Measurements from ENCODE around the gene ARMH4.

ARMH4 gene

DNA sequence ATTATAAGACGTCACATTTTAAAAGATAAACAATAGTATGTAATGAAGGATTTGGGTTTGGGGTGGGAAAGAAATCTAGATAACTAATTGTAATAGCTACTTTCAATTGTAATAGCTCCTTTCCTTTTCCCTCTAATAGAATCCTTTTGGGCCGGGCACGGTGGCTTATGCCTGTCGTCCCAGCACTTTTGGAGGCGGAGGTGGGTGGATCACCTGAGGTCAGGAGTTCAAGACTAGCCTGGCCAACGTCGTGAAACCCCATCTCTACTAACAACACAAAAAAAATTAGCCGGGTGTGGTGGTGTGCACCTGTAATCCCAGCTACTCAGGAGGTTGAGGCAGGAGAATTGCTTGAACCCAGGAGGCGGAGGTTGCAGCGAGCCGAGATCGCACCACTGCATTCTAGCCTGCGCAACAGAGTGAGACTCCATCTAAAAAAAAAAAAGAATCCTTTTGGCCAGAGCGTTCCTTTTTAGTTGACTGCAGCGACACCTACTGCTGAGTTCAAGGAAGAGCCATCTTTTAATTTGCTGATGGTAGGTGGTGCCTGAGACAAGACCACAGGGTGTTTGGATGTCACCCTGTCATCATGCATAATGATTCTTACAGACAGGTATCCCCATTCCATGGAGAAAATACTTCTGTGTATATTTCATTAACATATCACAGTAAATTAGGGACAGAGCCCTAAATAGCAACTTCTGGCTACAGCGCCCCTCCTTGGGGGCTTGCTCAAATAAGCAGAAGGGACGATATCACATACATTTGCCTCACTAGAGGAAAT is 79.5 kb downstream of the ARMH4 start:
- H3K36me3 ChIP-seq (ENCODE audit: control insufficient read depth, insufficient read depth, low read length): no peaks in the 10 kb centered on the region
- no peak overlapping the region for H3K9ac ChIP-seq (ENCODE audit: low read depth, low read length)
- peak overlapping the region; percentile 24; the same call in 1 of the 2 replicates for H3K4me3 ChIP-seq (ENCODE audit: low read depth, low read length)
- no peak overlapping the region for H3K27ac ChIP-seq (ENCODE audit: low read depth, low read length)
- no peaks in the 10 kb centered on the region for H3K9me3 ChIP-seq (ENCODE audit: control insufficient read depth, insufficient read depth, low read length)
- no peaks in the 10 kb centered on the region for H3K27me3 ChIP-seq (ENCODE audit: control insufficient read depth, insufficient read depth, low read length)
- H3K4me1 ChIP-seq (ENCODE audit: control insufficient read depth, insufficient read depth, low read length): peaks cover 2% of the 10 kb centered on the region; the same call in 1 of the 2 replicates

DNA sequence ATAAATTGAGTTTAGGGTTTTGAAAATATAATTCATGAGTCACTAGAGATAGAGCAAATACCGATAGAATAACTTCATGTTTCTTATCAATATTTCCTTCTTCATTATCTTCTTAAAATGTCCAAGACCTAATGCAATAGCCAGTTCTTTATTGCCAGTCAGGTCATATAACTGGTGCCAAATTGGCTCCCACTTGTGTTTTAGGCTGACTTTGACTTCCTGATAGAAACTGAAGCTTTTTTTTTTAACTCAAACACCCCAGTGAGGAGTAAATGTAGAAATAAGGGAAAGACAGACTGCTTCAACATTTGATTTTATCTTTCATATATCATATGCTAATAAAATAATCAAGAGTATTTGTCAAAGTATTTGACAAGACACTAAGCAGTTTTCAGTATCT is 80.7 kb downstream of the ARMH4 start:
- Histone ChIP-seq H3K9ac (ENCODE audit: low read depth, low read length) (no peak overlapping the region), H3K27me3 (ENCODE audit: control insufficient read depth, insufficient read depth, low read length) (no peaks in the 10 kb centered on the region), H3K4me1 (ENCODE audit: control insufficient read depth, insufficient read depth, low read length) (no peaks in the 10 kb centered on the region), H3K36me3 (ENCODE audit: control insufficient read depth, insufficient read depth, low read length) (no peaks in the 10 kb centered on the region), H3K4me3 (ENCODE audit: low read depth, low read length) (no peak overlapping the region), H3K9me3 (ENCODE audit: control insufficient read depth, insufficient read depth, low read length) (no peaks in the 10 kb centered on the region), H3K27ac (ENCODE audit: low read depth, low read length) (no peak overlapping the region)

- Histone ChIP-seq H3K27ac (ENCODE audit: low read depth, low read length) (no peak overlapping the region), H3K9me3 (ENCODE audit: control insufficient read depth, insufficient read depth, low read length) (no peaks in the 10 kb centered on the region), H3K27me3 (ENCODE audit: control insufficient read depth, insufficient read depth, low read length) (no peaks in the 10 kb centered on the region), H3K4me3 (ENCODE audit: low read depth, low read length) (no peak overlapping the region), H3K4me1 (ENCODE audit: control insufficient read depth, insufficient read depth, low read length) (no peaks in the 10 kb centered on the region), H3K9ac (ENCODE audit: low read depth, low read length) (no peak overlapping the region), H3K36me3 (ENCODE audit: control insufficient read depth, insufficient read depth, low read length) (no peaks in the 10 kb centered on the region)
These were observed 83.7 kb downstream of the ARMH4 start for GRCh38 chr14:58068306-58068705.

DNA sequence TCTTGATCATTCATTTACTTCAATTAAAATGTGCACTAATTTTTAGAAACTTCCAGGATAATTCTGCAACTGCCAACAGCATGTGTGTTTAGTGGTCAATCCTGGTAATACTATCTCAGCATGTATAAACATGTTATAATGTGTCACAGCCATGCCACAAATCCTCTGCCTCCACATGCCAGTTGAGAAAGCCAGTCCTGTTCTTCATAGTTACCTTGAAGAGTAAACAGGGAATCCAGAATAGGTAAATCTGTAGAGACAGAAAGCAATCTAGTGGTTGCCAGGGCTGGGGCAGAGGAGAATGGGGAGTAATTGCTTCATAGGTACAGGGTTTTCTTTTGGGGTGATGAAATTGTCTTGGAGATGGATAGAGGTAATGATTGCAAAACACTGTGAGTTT is 85.9 kb downstream of the ARMH4 start:
- H3K27me3 ChIP-seq (ENCODE audit: control insufficient read depth, insufficient read depth, low read length): no peaks in the 10 kb centered on the region
- no peaks in the 10 kb centered on the region for H3K36me3 ChIP-seq (ENCODE audit: control insufficient read depth, insufficient read depth, low read length)
- no peak overlapping the region for H3K9ac ChIP-seq (ENCODE audit: low read depth, low read length)

DNA sequence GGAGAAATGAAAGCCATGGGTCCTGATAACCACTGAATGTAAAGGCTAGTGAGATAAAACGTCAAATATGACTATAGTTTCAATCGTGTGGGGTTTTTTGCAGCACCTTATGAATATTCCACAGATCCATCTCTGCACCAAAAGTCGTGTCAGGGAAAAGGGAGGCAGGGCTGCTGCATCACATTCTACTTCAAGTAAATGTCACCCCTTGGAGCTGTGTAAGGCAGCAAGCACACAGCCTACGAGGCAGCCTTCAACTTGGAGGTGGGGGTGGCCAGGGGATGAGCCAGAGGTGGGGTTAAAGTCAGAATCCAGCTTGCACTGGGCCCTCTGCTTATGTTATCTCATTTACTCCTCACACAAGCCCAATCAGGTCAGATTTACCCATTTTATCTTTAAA is 90.4 kb downstream of the ARMH4 start:
- no peaks in the 10 kb centered on the region for H3K27me3 ChIP-seq (ENCODE audit: control insufficient read depth, insufficient read depth, low read length)
- no peaks in the 10 kb centered on the region for H3K9me3 ChIP-seq (ENCODE audit: control insufficient read depth, insufficient read depth, low read length)
- no peak overlapping the region for H3K9ac ChIP-seq (ENCODE audit: low read depth, low read length)
- peaks cover 9% of the 10 kb centered on the region; the same call in 1 of the 2 replicates for H3K4me1 ChIP-seq (ENCODE audit: control insufficient read depth, insufficient read depth, low read length)
- H3K36me3 ChIP-seq (ENCODE audit: control insufficient read depth, insufficient read depth, low read length): no peaks in the 10 kb centered on the region
- no peak overlapping the region for H3K4me3 ChIP-seq (ENCODE audit: low read depth, low read length)
- H3K27ac ChIP-seq (ENCODE audit: low read depth, low read length): no peak overlapping the region

More for the DNA sequence above, 85.9 kb downstream of the ARMH4 start:
- H3K9me3 ChIP-seq (ENCODE audit: control insufficient read depth, insufficient read depth, low read length): no peaks in the 10 kb centered on the region
- H3K27ac ChIP-seq (ENCODE audit: low read depth, low read length): no peak overlapping the region
- H3K4me3 ChIP-seq (ENCODE audit: low read depth, low read length): no peak overlapping the region
- 0 out of 2 replicates have a peak, but pooled peaks cover 4% of the 10 kb centered on the region for H3K4me1 ChIP-seq (ENCODE audit: control insufficient read depth, insufficient read depth, low read length)

- Histone ChIP-seq H3K4me3 (ENCODE audit: low read depth, low read length) (no peak overlapping the region), H3K9me3 (ENCODE audit: control insufficient read depth, insufficient read depth, low read length) (no peaks in the 10 kb centered on the region), H3K36me3 (ENCODE audit: control insufficient read depth, insufficient read depth, low read length) (no peaks in the 10 kb centered on the region), H3K27me3 (ENCODE audit: control insufficient read depth, insufficient read depth, low read length) (no peaks in the 10 kb centered on the region), H3K4me1 (ENCODE audit: control insufficient read depth, insufficient read depth, low read length) (peaks cover 9% of the 10 kb centered on the region; the same call in 1 of the 2 replicates), H3K9ac (ENCODE audit: low read depth, low read length) (no peak overlapping the region), H3K27ac (ENCODE audit: low read depth, low read length) (no peak overlapping the region)
These were observed 91.1 kb downstream of the ARMH4 start for GRCh38 chr14:58060898-58061297.

DNA sequence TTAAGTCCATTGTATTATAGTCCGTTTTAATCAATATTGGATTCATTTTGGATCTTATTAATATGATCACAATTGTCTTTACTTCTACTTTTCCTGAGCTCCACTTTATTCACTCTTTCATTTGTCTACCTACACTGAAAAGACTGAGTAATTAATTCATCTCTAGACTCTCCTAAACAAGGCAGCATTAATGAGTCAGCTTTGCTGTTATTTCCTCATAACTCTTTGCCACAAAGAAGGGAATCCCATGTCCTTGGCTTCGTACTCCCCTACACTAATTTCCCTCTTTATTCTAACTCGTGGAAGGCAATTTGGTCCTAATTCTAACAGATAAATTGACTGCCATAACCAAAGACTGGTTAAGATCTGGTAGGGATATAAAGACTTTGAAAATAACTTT is 91.9 kb downstream of the ARMH4 start:
- Histone ChIP-seq H3K9ac (ENCODE audit: low read depth, low read length) (no peak overlapping the region), H3K9me3 (ENCODE audit: control insufficient read depth, insufficient read depth, low read length) (no peaks in the 10 kb centered on the region), H3K4me3 (ENCODE audit: low read depth, low read length) (no peak overlapping the region), H3K27ac (ENCODE audit: low read depth, low read length) (no peak overlapping the region), H3K27me3 (ENCODE audit: control insufficient read depth, insufficient read depth, low read length) (no peaks in the 10 kb centered on the region), H3K4me1 (ENCODE audit: control insufficient read depth, insufficient read depth, low read length) (peaks cover 9% of the 10 kb centered on the region; the same call in 1 of the 2 replicates), H3K36me3 (ENCODE audit: control insufficient read depth, insufficient read depth, low read length) (no peaks in the 10 kb centered on the region)

DNA sequence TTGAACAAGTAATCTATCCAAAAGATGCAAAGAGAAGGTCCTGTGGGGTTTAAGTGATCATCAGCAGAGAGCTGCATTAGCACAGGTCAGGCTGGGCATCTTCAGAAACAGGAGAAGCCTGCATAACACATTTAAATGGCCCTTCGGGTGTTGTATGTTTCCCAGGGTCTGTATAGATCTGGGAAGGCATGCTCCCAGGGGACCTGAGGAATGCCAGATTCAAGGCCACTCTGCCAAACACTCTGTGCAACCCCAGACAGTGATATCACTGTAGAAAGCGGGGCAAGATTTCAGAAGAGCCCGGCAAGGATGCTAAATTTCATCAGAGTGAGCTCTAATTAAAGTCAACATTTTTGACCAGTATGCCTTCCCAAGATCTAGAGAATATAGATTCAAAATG is 92.9 kb downstream of the ARMH4 start:
- no peak overlapping the region for H3K27ac ChIP-seq (ENCODE audit: low read depth, low read length)
- H3K27me3 ChIP-seq (ENCODE audit: control insufficient read depth, insufficient read depth, low read length): no peaks in the 10 kb centered on the region
- H3K9me3 ChIP-seq (ENCODE audit: control insufficient read depth, insufficient read depth, low read length): no peaks in the 10 kb centered on the region
- H3K9ac ChIP-seq (ENCODE audit: low read depth, low read length): no peak overlapping the region
- H3K36me3 ChIP-seq (ENCODE audit: control insufficient read depth, insufficient read depth, low read length): no peaks in the 10 kb centered on the region
- H3K4me1 ChIP-seq (ENCODE audit: control insufficient read depth, insufficient read depth, low read length): peaks cover 9% of the 10 kb centered on the region; the same call in 1 of the 2 replicates
- H3K4me3 ChIP-seq (ENCODE audit: low read depth, low read length): no peak overlapping the region

DNA sequence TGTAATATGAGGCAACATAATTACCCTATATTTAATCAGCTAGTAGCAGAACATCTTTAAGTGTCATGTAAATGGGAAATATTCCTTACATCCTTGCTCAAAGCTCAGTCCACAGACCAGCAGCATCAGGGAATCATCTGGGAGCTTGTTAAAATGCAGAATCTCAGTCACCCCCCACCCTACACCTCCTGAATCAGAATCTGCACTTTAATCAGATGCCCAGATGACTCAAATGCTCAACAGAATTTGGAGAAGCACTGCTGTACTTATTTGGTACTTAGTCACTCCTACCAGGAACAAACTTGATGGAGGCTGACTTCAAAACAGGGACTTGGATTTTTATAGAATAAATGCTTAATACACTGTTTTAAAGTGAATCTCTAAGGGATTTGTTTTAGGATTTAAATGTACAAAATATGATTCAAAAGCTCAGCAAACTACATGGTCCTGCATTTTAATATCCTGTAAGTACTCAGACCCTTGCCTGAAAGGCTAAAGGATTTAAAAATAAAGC is 96.5 kb downstream of the ARMH4 start:
- Histone ChIP-seq H3K4me1 (ENCODE audit: control insufficient read depth, insufficient read depth, low read length) (no peaks in the 10 kb centered on the region), H3K27me3 (ENCODE audit: control insufficient read depth, insufficient read depth, low read length) (no peaks in the 10 kb centered on the region), H3K27ac (ENCODE audit: low read depth, low read length) (no peak overlapping the region), H3K9ac (ENCODE audit: low read depth, low read length) (no peak overlapping the region), H3K9me3 (ENCODE audit: control insufficient read depth, insufficient read depth, low read length) (no peaks in the 10 kb centered on the region), H3K36me3 (ENCODE audit: control insufficient read depth, insufficient read depth, low read length) (no peaks in the 10 kb centered on the region), H3K4me3 (ENCODE audit: low read depth, low read length) (no peak overlapping the region)

DNA sequence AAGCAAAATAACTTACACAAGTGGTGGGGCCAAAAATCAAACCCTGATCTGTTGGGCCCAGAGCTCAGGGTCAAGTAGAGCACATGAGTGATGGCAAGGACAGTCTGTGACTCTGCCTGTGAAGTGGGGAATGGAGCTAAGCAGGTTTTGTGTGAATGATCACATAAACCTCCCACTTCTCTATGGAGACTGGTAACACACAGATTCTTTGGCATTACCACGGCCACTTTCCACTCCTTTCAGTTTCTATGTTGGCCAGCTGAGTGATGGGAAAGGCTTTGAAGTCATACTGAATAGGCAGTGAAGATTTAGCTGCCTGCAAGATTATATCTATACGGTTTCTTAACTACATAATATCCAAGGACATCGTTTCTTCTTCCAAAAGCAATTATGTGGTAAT is 97.9 kb downstream of the ARMH4 start:
- Histone ChIP-seq H3K27ac (ENCODE audit: low read depth, low read length) (no peak overlapping the region), H3K4me3 (ENCODE audit: low read depth, low read length) (no peak overlapping the region), H3K36me3 (ENCODE audit: control insufficient read depth, insufficient read depth, low read length) (no peaks in the 10 kb centered on the region), H3K9me3 (ENCODE audit: control insufficient read depth, insufficient read depth, low read length) (no peaks in the 10 kb centered on the region), H3K9ac (ENCODE audit: low read depth, low read length) (no peak overlapping the region), H3K4me1 (ENCODE audit: control insufficient read depth, insufficient read depth, low read length) (no peaks in the 10 kb centered on the region), H3K27me3 (ENCODE audit: control insufficient read depth, insufficient read depth, low read length) (no peaks in the 10 kb centered on the region)

DNA sequence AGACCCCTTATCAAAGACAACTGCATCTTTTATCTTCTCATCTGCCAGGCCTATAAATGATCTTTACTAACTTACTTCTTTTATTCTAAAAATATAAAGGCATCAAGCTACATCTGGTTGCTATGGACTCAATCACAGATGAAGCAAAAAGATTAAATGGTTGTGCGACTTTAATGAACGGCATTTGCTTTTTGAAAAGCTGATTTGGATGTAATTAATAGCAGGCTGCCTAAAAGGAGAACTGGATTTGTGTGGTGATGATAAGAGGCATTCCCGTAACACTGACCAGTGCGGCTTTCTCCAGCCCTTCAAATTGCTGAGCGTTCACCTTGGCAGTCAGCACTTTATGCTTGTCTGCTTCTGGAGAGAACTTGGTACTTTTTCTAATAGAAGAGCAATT is 103.8 kb downstream of the ARMH4 start:
- Histone ChIP-seq H3K9ac (ENCODE audit: low read depth, low read length) (no peak overlapping the region), H3K27ac (ENCODE audit: low read depth, low read length) (no peak overlapping the region), H3K4me1 (ENCODE audit: control insufficient read depth, insufficient read depth, low read length) (no peaks in the 10 kb centered on the region; the same call in 1 of the 2 replicates), H3K27me3 (ENCODE audit: control insufficient read depth, insufficient read depth, low read length) (no peaks in the 10 kb centered on the region), H3K9me3 (ENCODE audit: control insufficient read depth, insufficient read depth, low read length) (no peaks in the 10 kb centered on the region), H3K4me3 (ENCODE audit: low read depth, low read length) (no peak overlapping the region), H3K36me3 (ENCODE audit: control insufficient read depth, insufficient read depth, low read length) (no peaks in the 10 kb centered on the region)
